HL-60 (cell line): Measurements from ENCODE around the gene TOP2B.

Experiments
- CTCF ChIP-seq: IDR thresholded peaks from one replicate; pipeline ENCODE4 v1.5.1; 2011; ENCODE audit warnings: low read length, control low read depth, inconsistent platforms; ENCODE audit not compliant: insufficient read depth
- POLR2AphosphoS5 ChIP-seq: IDR thresholded peaks from 2 replicates; pipeline ENCODE4 v1.6.1; 2012; ENCODE audit warnings: low read depth
- REST ChIP-seq: IDR thresholded peaks from 2 replicates; pipeline ENCODE4 v1.6.1; 2012; ENCODE audit warnings: low read depth; ENCODE audit not compliant: insufficient replicate concordance

DNA sequence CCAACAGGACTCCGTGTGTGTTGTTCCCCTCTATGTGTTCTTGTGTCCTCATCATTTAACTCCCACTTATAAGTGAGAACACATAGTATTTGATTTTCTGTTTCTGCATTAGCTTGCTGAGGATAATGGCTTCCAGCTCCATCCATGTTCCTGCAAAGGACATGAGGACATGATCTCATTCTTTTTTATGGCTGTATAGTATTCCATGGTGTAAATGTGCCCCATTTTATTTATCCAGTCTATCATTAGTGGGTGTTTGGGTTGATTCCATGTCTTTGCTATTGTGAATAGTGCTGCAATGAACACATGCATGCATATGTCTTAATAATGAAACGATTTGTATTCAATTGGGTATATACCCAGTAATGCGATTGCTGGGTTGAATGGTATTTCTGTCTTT lies 28.5 kb upstream of the TOP2B start:
- TF ChIP-seq CTCF (no peak), REST (no peak), POLR2AphosphoS5 (no peak)
